NCI-H526 (cell line): ENCODE measurements around the gene RGMB.

Experiments
- DNase-seq, 2 experiments: peaks; one replicate each; lab custom pipeline; 2025; lab: John Stamatoyannopoulos, UW

The RGMB gene

DNA sequence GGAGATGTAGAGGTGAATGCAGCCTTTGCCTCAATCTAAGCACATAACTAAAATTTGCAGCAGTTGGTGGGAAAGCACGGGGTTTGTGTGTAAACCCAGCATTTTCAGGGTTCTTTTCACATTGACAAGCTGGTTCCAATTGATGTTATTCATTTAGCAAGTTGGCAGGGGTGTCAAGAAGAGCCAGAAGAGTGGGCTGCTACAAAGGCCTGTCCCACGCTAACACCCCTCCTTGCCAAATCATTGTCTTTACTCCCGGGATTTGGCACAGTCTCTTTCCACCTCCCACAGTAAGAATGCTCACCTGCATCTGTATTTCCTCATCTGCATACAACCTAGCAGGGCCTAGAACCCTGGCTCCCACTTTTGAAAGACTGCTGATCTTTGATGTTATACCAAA is 11.8 kb downstream of the RGMB start:
- no peak for DNase-seq

DNA sequence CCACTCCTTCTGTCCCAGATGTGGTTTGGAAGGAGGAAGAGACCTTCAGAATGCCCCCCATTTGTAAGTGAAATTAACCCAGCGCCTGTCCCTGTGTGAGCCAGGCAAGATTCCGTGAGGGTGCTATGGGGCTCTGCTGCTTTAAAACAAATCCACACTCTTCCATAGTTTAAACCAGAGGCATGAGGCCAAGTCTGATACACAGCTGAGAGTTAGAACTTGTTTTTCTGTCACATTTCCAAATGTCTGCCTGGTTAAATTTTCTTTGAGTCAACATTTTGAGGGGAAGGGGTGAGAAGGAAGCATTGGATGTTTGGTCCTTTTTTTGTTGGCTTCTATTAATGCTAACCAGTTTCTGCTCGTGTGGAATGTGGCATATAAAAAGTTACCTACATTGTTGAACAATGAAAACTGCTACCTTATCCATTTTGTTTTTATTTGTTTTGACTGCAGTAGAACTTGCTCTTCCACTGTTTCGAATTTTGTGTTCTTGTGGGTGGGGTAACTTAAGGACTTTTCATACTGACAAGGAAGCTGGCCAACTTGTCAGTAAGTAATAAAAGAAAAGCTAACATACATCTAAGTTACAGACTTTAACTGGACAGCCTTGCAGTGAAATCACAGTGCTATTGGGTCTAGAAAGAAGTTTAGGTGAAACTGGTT is 12.9 kb downstream of the RGMB start:
- DNase-seq, result no peak

DNA sequence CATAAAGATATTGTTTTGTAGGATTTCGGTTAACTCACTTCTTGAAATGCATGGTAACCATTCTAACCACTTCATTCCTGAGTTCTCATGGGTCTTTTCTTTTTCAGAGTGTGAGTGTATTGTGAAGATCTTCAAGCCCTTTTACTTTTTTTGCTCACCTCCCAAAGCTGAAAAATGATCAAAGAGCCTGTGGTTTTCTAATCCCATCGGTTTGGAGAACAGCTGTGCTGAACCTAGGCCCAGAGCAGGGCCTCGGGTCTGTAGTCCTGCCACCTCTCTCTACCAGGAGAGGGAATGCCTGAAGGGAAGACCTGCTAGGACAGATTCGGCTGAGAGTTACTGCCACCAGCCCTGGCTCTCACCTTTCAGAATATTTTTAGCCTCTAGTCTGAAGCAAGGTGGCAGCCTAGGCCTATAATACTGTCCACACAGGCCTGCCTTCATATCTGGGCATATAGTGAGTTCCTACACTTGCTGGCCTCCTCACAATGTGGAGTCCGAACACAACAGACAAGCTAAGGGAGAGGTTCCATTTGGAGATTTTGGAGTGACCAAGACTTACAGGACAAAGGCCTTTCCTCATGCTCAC is 13.8 kb downstream of the RGMB start:
- no peak for DNase-seq

GRCh38 chr5:98789029-98789428 is 15.6 kb downstream of the RGMB start:
- DNase-seq, result no peak

- DNase-seq, result no peak
Measured at GRCh38 chr5:98791001-98791519, 17.6 kb downstream of the RGMB start.

- DNase-seq, result no peak
Measured at GRCh38 chr5:98791898-98792580, 18.6 kb downstream of the RGMB start.

- no peak for DNase-seq
Measured at GRCh38 chr5:98793223-98793622, 19.8 kb downstream of the RGMB start.

- DNase-seq, result no peak
Measured at GRCh38 chr5:98794001-98794400, 20.5 kb downstream of the RGMB start.

DNA sequence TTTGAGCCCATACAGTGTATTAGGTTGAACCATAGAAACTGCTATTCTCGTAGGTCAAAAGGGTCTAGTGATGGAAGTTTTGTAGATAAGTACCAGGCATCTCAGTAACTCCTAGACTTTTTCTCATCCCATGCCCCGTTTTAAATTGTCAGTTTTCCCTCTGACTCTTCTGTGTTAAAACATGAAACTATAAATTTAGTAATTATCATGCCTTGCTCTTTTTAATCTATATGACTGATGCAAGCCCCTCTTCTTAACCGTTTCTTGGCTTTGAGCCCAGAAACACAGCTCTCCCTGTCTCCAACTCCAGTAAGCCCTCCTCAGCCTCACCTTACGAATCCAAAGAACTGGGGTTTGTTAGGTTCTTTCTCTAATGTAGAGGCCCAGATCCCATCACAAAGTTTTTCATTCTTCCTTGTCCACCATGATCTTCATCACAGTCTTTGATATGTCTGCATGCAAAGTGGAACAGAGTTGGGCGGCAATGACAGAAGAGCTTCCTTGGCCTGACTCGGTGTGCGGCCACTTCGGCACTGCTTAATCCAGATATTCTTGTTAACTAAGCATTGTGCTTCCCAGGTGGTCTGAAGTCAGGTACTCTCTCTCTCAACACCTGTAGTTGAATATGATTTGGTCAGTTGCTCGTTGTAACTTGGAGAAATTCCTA is 21.1 kb downstream of the RGMB start:
- DNase-seq, result no peak

- no peak for DNase-seq
Measured at GRCh38 chr5:98795243-98795642, 21.8 kb downstream of the RGMB start.

- peak; percentile 3 to 29 for DNase-seq
Measured at GRCh38 chr5:98796197-98796972, 22.9 kb downstream of the RGMB start.

- no peak for DNase-seq
Measured at GRCh38 chr5:98798371-98798770, 24.9 kb downstream of the RGMB start.

DNA sequence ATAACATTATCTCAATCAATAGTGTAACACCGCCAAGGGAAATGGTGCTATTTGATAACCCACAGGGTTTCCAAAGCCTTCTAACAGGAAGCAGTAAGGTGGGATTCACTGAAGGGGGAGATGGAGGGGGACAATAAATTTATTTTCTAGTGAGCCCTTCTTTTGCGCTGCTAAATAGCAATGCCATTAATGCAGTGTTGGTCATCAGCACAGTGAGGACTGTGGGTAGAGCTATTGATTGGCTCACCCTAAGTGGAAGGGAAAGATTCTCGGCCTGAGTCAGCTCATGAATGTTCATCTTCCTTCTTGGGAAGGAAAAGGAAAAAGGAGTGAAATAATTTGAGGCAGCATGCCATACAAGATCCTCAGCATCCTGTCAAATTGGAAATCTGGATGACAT is 25.4 kb downstream of the RGMB start:
- DNase-seq, result no peak

DNA sequence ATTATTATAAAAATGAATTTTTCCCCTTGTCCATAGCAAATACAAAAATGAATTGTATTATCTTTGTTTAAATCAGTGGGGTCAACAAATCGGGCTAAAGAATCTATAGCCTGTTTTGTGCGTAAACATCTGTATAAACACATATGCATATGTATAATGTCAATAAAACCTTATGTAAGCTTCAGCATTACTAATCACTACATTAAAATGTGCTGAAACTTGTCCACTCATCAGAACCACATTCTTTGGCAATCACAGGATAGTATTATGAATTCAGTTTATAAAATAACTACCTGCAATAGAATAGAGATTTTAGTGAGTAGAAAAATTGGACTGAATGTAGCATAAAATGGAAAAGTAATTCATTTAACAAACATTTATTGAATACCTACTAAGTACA is 30.6 kb downstream of the RGMB start:
- DNase-seq, result no peak

GRCh38 chr5:98805070-98805469 is 31.6 kb downstream of the RGMB start:
- DNase-seq, result no peak

GRCh38 chr5:98807806-98808205 is 34.3 kb downstream of the RGMB start:
- no peak for DNase-seq

DNA sequence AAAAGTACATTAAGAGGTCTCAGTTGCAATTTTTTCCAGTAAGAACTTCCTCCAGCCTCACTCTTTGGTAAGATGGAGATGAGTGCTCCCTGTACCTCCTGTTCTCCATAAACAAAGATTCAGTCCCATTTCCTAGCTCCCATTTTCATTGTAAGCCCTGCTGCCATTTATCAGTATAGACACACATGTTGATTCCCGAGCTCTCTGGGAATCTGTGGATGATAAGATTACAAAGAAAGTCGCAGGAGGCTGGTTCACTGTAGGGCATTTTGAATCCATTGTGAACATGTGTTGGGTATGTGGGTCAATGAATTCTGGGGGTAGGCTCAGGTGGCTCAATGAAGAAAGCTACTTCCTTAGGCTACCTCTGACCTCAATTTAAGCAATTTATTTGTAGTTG is 36.7 kb downstream of the RGMB start:
- DNase-seq, result no peak

GRCh38 chr5:98813755-98814154 is 40.3 kb downstream of the RGMB start:
- DNase-seq, result no peak

DNA sequence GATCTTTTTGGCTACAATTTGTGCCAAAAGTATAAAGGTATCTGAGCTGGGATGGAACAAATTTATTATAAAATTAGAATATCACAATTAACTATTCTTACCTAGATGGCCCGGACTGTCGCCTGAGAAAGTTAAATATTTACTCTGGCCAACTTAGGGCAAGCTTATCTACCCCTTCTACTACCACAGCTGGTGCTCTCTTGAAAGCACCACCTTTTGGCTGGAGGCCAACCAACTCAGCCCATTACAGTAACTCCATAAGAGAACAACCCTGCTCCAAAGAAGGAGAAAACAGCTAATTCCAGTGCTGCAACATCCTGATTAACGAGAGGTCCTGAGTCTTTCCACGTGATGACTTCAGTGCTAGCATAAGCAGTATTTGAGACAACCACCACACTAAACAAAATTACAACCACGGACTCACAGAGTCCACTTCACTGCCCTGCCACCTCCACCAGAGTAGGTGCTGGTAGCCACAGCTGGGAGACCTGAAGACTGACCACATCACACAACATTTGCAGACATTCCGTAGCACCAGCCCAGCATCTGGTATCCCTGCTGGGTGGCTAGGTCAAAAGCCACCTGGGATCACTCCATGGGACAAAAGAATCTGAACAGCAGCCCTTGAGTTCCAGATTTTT is 43.2 kb downstream of the RGMB start:
- no peak for DNase-seq

DNA sequence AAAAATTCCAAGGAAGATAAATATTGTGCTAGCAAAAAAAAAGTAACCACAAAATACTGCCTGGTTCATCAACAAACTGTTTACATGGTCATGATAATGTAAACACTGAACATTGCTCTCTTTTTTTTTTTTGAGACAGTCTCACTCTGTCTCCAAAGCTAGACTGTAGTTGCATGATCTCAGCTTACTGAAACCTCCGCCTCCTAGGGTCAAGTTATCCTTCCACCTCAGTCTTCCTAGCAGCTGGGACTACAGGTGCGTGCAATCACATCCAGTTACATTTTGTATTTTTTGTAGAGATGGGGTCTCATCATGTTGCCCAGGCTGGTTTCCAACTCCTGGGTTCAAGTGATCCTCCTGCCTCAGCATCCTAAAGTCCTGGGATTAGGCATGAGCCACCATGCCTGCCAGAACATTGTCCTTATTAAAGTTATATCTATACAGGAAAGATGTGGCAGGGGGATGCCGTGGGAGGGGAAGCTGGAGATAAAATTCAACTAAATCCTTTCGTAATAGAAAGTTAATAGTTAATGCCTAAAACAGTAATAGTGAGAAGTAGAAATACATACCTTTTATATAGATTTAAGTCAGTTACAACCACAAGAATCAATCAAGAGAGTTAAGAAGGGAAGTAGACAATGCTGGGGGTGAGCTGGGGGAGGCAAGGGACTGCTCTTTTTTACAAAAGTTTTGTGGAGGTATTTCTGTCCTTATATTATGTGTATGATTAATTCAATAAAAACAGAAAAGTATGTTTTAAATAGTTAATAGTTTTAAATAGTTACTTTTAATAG is 52.3 kb downstream of the RGMB start:
- DNase-seq, result no peak

GRCh38 chr5:98827161-98827560 is 53.7 kb downstream of the RGMB start:
- DNase-seq, result peak in 1 of 2 experiments; percentile 42
